A172 (cell line): ENCODE results near the gene PADI1. TPM values are rescaled to one million over a fixed set of nuclear protein-coding genes. Genes with fewer than 3 reads are reported as not detected.

Experiments used
- total RNA-seq: library from RNA; depleted of rRNA; stranded (reverse); fragments of >200 nt; shearing (Covaris generic); gene quantifications from 2 replicates; pipeline ENCODE4 v1.2.3, GENCODE V29; 2014; rRNA removed

PADI1 gene
- total RNA-seq, 1 experiment from 2014 or later = 1.7 TPM

Other genes starting within 250 kb of the PADI1 start
- 0.41 TPM in 1 of 2 replicates, not detected in the other for gene MFAP2, start 224.5 kb upstream of the PADI1 start, total RNA-seq
- gene ATP13A2, start 193.2 kb upstream of the PADI1 start, total RNA-seq = 39.9 and 57.7 TPM in 2 replicates
- 186 and 241 TPM in 2 replicates for gene SDHB, start 151.1 kb upstream of the PADI1 start, total RNA-seq
- 0.31 TPM in 1 of 2 replicates, not detected in the other for gene PADI2, start 85.7 kb upstream of the PADI1 start, total RNA-seq
- 2.1 and 5.4 TPM in 2 replicates for gene PADI3, start 44.0 kb downstream of the PADI1 start, total RNA-seq
- gene PADI4, start 103.1 kb downstream of the PADI1 start, total RNA-seq = 0.29 and 0.50 TPM in 2 replicates
- gene PADI6, start 167.1 kb downstream of the PADI1 start, total RNA-seq = not detected in 2 replicates
- 37.6 and 43.6 TPM in 2 replicates for gene RCC2, start 234.5 kb downstream of the PADI1 start, total RNA-seq